H1 (cell line): Measurements from ENCODE around the gene IAPP. TPM values are rescaled to one million over a fixed set of nuclear protein-coding genes. Genes with fewer than 3 reads are reported as not detected.

ENCODE experiments used
- BACH1 ChIP-seq: IDR thresholded peaks from 2 replicates; pipeline ENCODE4 v1.6.1; 2012; ENCODE audit warnings: low read length, improper control_type of control experiment
- BRCA1 ChIP-seq: IDR thresholded peaks from 2 replicates; pipeline ENCODE4 v1.6.1; 2012; ENCODE audit warnings: low read depth, low read length, improper control_type of control experiment
- TAF1 ChIP-seq: IDR thresholded peaks from 2 replicates; pipeline ENCODE4 v1.6.1; 2011; ENCODE audit warnings: mild to moderate bottlenecking, low read depth, low read length
- ZNF274 ChIP-seq: IDR thresholded peaks from 2 replicates; pipeline ENCODE4 v1.7.0; 2012; ENCODE audit warnings: low read length, borderline replicate concordance; ENCODE audit errors: extremely low read depth
- polyA plus RNA-seq, 7 experiments: library from polyadenylated mRNA; depleted of rRNA in 3 of 7; stranded (reverse) in 5 of 7; unstranded in 2 of 7; fragments of >200 nt in 5 of 7; fragments of 200-250 nt in 2 of 7; gene quantifications; 1 replicate in 5 of 7; 2 replicates in 1 of 7; 4 replicates in 1 of 7; pipeline versions ENCODE4 v1.2.1 to v1.2.3, GENCODE V29; 2011 to 2013; ENCODE audit warnings: missing spikeins in 2 of 7, mixed read lengths in 2 of 7
- total RNA-seq: library from RNA; stranded (reverse); fragmentation: NEBNext Ultra II Directional; extraction: Animal tissue kit (Norgen Biotek cat#: 25700); gene quantifications from 2 replicates; pipeline ENCODE4 v1.2.1, GENCODE V29; 2021

The IAPP gene
- total and polyA plus RNA-seq, 2 of the 8 experiments (the other 6 are each of a cell fraction or from before 2014, with no cell fraction given), result not detected

- TF ChIP-seq ZNF274 (no peak), BRCA1 (no peak), TAF1 (no peak), BACH1 (no peak)
Measured at GRCh38 chr12:21341769-21342168, 30.9 kb upstream of the IAPP start (continued).
